PC-3 (cell line): ENCODE results near the gene AMMECR1. TPM values are rescaled to one million over a fixed set of nuclear protein-coding genes. Genes with fewer than 3 reads are reported as not detected.

ENCODE experiments used
- ATAC-seq: fragments of 200-7000 bp; cut with Tn5 transposase; 2 replicates; pipeline ENCODE4 v1.9.1; 2020; ENCODE audit warnings: mild to moderate bottlenecking, moderate library complexity
- BruUV-seq: library from RNA; stranded (reverse); fragments of 400-500 nt; replicated peaks from 2 replicates; lab custom pipeline; 2021; lab: Mats Ljungman, UMichigan
- CTCF ChIA-PET: fragments of 300-600 bp; sonication (Branson Sonifier 250); formaldehyde crosslinking; loops from one replicate; lab custom pipeline; 2022; ENCODE audit warnings: antibody characterized with exemption; lab: Charles Lee
- POLR2A ChIA-PET: fragments of 300-600 bp; sonication (Branson Sonifier 250); formaldehyde crosslinking; loops from one replicate; lab custom pipeline; 2022; ENCODE audit warnings: antibody characterized with exemption; ENCODE audit not compliant: unreplicated experiment; lab: Charles Lee
- DNase-seq: peaks from one replicate; pipeline ENCODE4 v3.0.0-alpha.2; 2015
- H2AFZ ChIP-seq: fragments of 300-600 bp; sonication (generic); 2 replicates; pipeline ENCODE4 v1.6.0; 2016; ENCODE audit warnings: antibody characterized with exemption, low read length
- H3F3A ChIP-seq: fragments of 300-600 bp; sonication (generic); one replicate; pipeline ENCODE4 v1.6.0; 2017; ENCODE audit warnings: antibody characterized with exemption, low read length, control low read depth, mild to moderate bottlenecking; ENCODE audit not compliant: unreplicated experiment
- H3K27ac ChIP-seq: fragments of 300-600 bp; sonication (generic); 2 replicates; pipeline ENCODE4 v1.5.1; 2016; ENCODE audit warnings: mild to moderate bottlenecking, low read length
- H3K27me3 ChIP-seq: fragments of 300-600 bp; sonication (generic); 2 replicates; pipeline ENCODE4 v1.6.1; 2016; ENCODE audit warnings: low read length, mixed read lengths
- H3K36me3 ChIP-seq: fragments of 300-600 bp; sonication (generic); 2 replicates; pipeline ENCODE4 v1.6.1; 2016; ENCODE audit warnings: low read depth, mixed run types, low read length, mixed read lengths
- H3K4me1 ChIP-seq: fragments of 300-600 bp; sonication (generic); 2 replicates; pipeline ENCODE4 v1.5.1; 2016; ENCODE audit warnings: low read length; ENCODE audit not compliant: insufficient read depth
- H3K4me2 ChIP-seq: fragments of 300-600 bp; sonication (generic); 2 replicates; pipeline ENCODE4 v1.6.0; 2016; ENCODE audit warnings: low read length
- H3K4me3 ChIP-seq: fragments of 300-600 bp; sonication (generic); 2 replicates; pipeline ENCODE4 v1.5.1; 2016; ENCODE audit warnings: mild to moderate bottlenecking, low read length, mixed read lengths
- H3K79me2 ChIP-seq: fragments of 300-600 bp; sonication (generic); 2 replicates; pipeline ENCODE4 v1.6.1; 2017; ENCODE audit warnings: low read length, mixed read lengths
- H3K9ac ChIP-seq: fragments of 300-600 bp; sonication (generic); 2 replicates; pipeline ENCODE4 v1.6.0; 2016; ENCODE audit warnings: mild to moderate bottlenecking, low read length
- H3K9me2 ChIP-seq: fragments of 300-600 bp; sonication (generic); replicated peaks from 2 replicates; pipeline ENCODE4 v1.6.1; 2016; ENCODE audit warnings: mixed run types, low read length, mixed read lengths
- H3K9me3 ChIP-seq: fragments of 300-600 bp; sonication (generic); 2 replicates; pipeline ENCODE4 v1.6.1; 2016; ENCODE audit warnings: low read length, mixed read lengths
- H4K20me1 ChIP-seq: fragments of 300-600 bp; sonication (generic); 2 replicates; pipeline ENCODE4 v1.6.1; 2016; ENCODE audit warnings: low read length, mixed read lengths
- CTCF ChIP-seq: fragments of 300-600 bp; sonication (generic); conservative IDR thresholded peaks from 2 replicates; pipeline ENCODE4 v1.5.1; 2017; ENCODE audit warnings: antibody characterized with exemption, low read depth, mild to moderate bottlenecking, low read length
- EZH2 ChIP-seq: fragments of 300-600 bp; sonication (generic); IDR thresholded peaks from one replicate; pipeline ENCODE4 v1.6.1; 2017; ENCODE audit warnings: antibody characterized with exemption, mild to moderate bottlenecking, low read length; ENCODE audit not compliant: unreplicated experiment
- EZH2phosphoT487 ChIP-seq: fragments of 300-600 bp; sonication (generic); IDR thresholded peaks from 2 replicates; pipeline ENCODE4 v1.6.1; 2018; ENCODE audit warnings: mild to moderate bottlenecking, antibody characterized with exemption, low read length, borderline replicate concordance
- intact Hi-C: fragments of 100-400 bp; cut with micrococcal nuclease; formaldehyde crosslinking; loops from 2 replicates; pipeline ENCODE4 v1.9.0; 2023
- total RNA-seq: library from RNA; depleted of rRNA; stranded (reverse); fragments of >200 nt; gene quantifications from 2 replicates; pipeline ENCODE4 v1.2.3, GENCODE V29; 2014

AMMECR1 gene
- total RNA-seq, 1 experiment from 2014 or later, result 14.2 TPM

GRCh38 chrX:110180176-110180927 is 137.5 kb downstream of the AMMECR1 start:
- no peaks in the 10 kb centered on the region for H3K36me3 ChIP-seq
- no peaks in the 10 kb centered on the region for H4K20me1 ChIP-seq
- H3K27me3 ChIP-seq, result no peaks in the 10 kb centered on the region
- peak overlapping the region; percentile 46; the same call in 1 of the 2 replicates for H3K4me3 ChIP-seq
- ATAC-seq, result peak; percentile 88
- intact Hi-C loops, result loop anchor here (5.0 kb wide), 1 partner anchor 42 kb away; no protein-coding TSS in a partner anchor
- H3K9me2 ChIP-seq, result no peaks in the 10 kb centered on the region
- H3K79me2 ChIP-seq, result no peaks in the 10 kb centered on the region
- H3K27ac ChIP-seq, result peak overlapping the region; percentile 98
- H3K9me3 ChIP-seq, result no peaks in the 10 kb centered on the region
- H3F3A ChIP-seq, result no peaks in the 10 kb centered on the region
- ChIA-PET POLR2A (interaction anchor here (0.6 kb wide), 2 partner anchors 136 to 203 kb away, joined by 3 to 6 read pairs; no protein-coding TSS in a partner anchor), CTCF (no interaction called here)
- peak overlapping the region; percentile 79 for H3K4me2 ChIP-seq
- H3K9ac ChIP-seq, result peak overlapping the region; percentile 74
- peaks cover 42% of the 10 kb centered on the region for H3K4me1 ChIP-seq
- DNase-seq, result peak; percentile 65
- TF ChIP-seq EZH2phosphoT487 (no peak), CTCF (no peak), EZH2 (no peak)
- no TSS peak for BruUV-seq
- no peak overlapping the region for H2AFZ ChIP-seq

GRCh38 chrX:110178179-110178865 is 139.6 kb downstream of the AMMECR1 start:
- no peaks in the 10 kb centered on the region for H3K9me3 ChIP-seq
- no TSS peak for BruUV-seq
- ATAC-seq (no peak), DNase-seq (no peak)
- CTCF ChIA-PET, result no interaction called here
- H4K20me1 ChIP-seq, result no peaks in the 10 kb centered on the region
- H3K9me2 ChIP-seq, result no peaks in the 10 kb centered on the region
- no peaks in the 10 kb centered on the region for H3K27me3 ChIP-seq
- no peak overlapping the region for H3K4me2 ChIP-seq
- intact Hi-C loops, result no loop called here
- no peak overlapping the region for H3K9ac ChIP-seq
- TF ChIP-seq EZH2phosphoT487 (no peak), EZH2 (no peak), CTCF (no peak)
- H3F3A ChIP-seq, result no peaks in the 10 kb centered on the region
- H3K79me2 ChIP-seq, result no peaks in the 10 kb centered on the region
- H3K4me3 ChIP-seq, result no peak overlapping the region
- H3K4me1 ChIP-seq, result peaks cover 60% of the 10 kb centered on the region
- H3K36me3 ChIP-seq, result no peaks in the 10 kb centered on the region
- H3K27ac ChIP-seq, result no peak overlapping the region
- no peak overlapping the region for H2AFZ ChIP-seq
- POLR2A ChIA-PET, result no interaction called here

GRCh38 chrX:110175696-110176095 is 142.2 kb downstream of the AMMECR1 start:
- ChIA-PET CTCF (no interaction called here), POLR2A (no interaction called here)
- Histone ChIP-seq H3K4me1 (peaks cover 46% of the 10 kb centered on the region), H3K27me3 (no peaks in the 10 kb centered on the region), H3K36me3 (peaks cover 12% of the 10 kb centered on the region), H3K27ac (no peak overlapping the region), H3K79me2 (no peaks in the 10 kb centered on the region), H3F3A (no peaks in the 10 kb centered on the region), H3K9me2 (no peaks in the 10 kb centered on the region), H3K9ac (no peak overlapping the region), H4K20me1 (no peaks in the 10 kb centered on the region), H3K4me3 (no peak overlapping the region), H2AFZ (no peak overlapping the region), H3K9me3 (no peaks in the 10 kb centered on the region), H3K4me2 (no peak overlapping the region)
- intact Hi-C loops, result no loop called here
- TF ChIP-seq EZH2 (no peak), CTCF (no peak), EZH2phosphoT487 (no peak)
- ATAC-seq (no peak), DNase-seq (no peak)
- BruUV-seq, result no TSS peak
